Neuron (in vitro differentiated cells): ENCODE measurements around the gene PLPPR3.

Experiments
- H2AFZ ChIP-seq: one replicate; pipeline ENCODE4 v1.6.1; 2013; ENCODE audit warnings: low read depth, mild to moderate bottlenecking, inconsistent platforms, low read length, moderate library complexity
- H3K27me3 ChIP-seq: one replicate; pipeline ENCODE4 v1.6.1; 2013; ENCODE audit warnings: low read length; ENCODE audit not compliant: insufficient read depth
- H3K36me3 ChIP-seq: one replicate; pipeline ENCODE4 v1.6.1; 2013; ENCODE audit warnings: low read length; ENCODE audit not compliant: insufficient read depth
- H3K4me1 ChIP-seq: one replicate; pipeline ENCODE4 v1.6.1; 2013; ENCODE audit warnings: low read length; ENCODE audit not compliant: insufficient read depth
- H3K4me3 ChIP-seq: 2 replicates; pipeline ENCODE4 v1.5.1; 2013; ENCODE audit warnings: mild to moderate bottlenecking, low read length, moderate library complexity
- H3K9me3 ChIP-seq: one replicate; pipeline ENCODE4 v1.6.1; 2013; ENCODE audit warnings: low read length

Gene PLPPR3, protein sequence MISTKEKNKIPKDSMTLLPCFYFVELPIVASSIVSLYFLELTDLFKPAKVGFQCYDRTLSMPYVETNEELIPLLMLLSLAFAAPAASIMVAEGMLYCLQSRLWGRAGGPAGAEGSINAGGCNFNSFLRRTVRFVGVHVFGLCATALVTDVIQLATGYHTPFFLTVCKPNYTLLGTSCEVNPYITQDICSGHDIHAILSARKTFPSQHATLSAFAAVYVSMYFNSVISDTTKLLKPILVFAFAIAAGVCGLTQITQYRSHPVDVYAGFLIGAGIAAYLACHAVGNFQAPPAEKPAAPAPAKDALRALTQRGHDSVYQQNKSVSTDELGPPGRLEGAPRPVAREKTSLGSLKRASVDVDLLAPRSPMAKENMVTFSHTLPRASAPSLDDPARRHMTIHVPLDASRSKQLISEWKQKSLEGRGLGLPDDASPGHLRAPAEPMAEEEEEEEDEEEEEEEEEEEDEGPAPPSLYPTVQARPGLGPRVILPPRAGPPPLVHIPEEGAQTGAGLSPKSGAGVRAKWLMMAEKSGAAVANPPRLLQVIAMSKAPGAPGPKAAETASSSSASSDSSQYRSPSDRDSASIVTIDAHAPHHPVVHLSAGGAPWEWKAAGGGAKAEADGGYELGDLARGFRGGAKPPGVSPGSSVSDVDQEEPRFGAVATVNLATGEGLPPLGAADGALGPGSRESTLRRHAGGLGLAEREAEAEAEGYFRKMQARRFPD

GRCh38 chr19:821825-822503 lies at the start of gene PLPPR3:
Gene PLPPR3 (minus strand): TSS chr19:821955. CDS start chr19:821559, 396 bp downstream.
- Histone ChIP-seq H3K27me3 (no peaks in the 10 kb centered on the region), H2AFZ (no peak within 1 kb of the TSS), H3K36me3 (peaks cover 5% of the 10 kb centered on the region), H3K4me3 (peak within 1 kb of the TSS; percentile 58), H3K4me1 (peaks cover 6% of the 10 kb centered on the region), H3K9me3 (no peaks in the 10 kb centered on the region)

DNA sequence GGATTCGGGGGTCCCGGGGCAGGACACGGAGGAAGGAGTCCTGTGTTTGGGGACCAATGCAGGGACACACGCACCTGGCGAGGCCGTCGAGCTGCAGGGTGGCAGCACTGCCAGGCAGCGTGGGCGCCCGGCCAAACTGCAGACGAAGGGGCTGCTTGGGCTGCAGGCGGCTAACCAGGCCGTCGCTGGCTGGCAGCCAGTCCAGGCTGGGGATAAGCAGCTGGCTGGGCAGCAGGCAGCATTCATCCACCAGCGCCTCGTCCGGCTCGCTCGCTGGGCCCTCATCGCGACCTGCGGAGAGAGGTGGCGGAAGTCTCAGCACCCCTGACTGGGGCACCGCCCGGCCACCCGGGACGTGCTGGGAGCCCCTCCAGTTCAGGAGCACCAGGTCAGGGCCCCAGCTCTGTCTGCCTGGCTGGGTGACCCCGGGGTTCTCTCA lies 49.2 kb upstream of the PLPPR3 start:
- Histone ChIP-seq H3K9me3 (peaks cover 4% of the 10 kb centered on the region), H3K4me1 (no peaks in the 10 kb centered on the region), H3K36me3 (peaks cover 64% of the 10 kb centered on the region), H2AFZ (no peak overlapping the region), H3K27me3 (no peaks in the 10 kb centered on the region), H3K4me3 (no peak overlapping the region)

DNA sequence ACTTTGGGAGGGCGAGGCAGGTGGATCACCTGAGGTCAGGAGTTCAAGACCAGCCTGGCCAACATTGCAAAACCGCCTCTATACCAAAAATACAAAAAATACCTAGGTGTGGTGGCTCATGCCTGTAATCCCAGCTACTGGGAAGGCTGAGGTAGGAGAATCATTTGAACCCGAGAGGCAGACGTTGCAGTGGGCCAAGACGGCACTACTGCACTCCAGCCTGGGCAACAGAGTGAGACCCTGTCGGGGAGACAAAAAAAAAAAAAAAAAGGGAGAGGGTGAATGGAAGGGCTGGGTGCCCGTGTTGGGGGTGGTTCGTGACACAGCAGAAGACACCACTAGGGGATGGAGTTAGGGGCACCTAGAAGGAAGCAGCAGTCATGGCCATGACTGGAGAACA lies 48.6 kb upstream of the PLPPR3 start:
- H3K4me1 ChIP-seq: no peaks in the 10 kb centered on the region
- peaks cover 58% of the 10 kb centered on the region for H3K36me3 ChIP-seq
- H2AFZ ChIP-seq: no peak overlapping the region
- H3K9me3 ChIP-seq: peaks cover 4% of the 10 kb centered on the region
- no peak overlapping the region for H3K4me3 ChIP-seq
- no peaks in the 10 kb centered on the region for H3K27me3 ChIP-seq

- Histone ChIP-seq H3K27me3 (no peaks in the 10 kb centered on the region), H3K36me3 (peaks cover 53% of the 10 kb centered on the region), H3K4me3 (no peak overlapping the region), H3K4me1 (no peaks in the 10 kb centered on the region), H3K9me3 (peaks cover 4% of the 10 kb centered on the region), H2AFZ (no peak overlapping the region)
Observed at GRCh38 chr19:869245-870177, 47.8 kb upstream of the PLPPR3 start.

DNA sequence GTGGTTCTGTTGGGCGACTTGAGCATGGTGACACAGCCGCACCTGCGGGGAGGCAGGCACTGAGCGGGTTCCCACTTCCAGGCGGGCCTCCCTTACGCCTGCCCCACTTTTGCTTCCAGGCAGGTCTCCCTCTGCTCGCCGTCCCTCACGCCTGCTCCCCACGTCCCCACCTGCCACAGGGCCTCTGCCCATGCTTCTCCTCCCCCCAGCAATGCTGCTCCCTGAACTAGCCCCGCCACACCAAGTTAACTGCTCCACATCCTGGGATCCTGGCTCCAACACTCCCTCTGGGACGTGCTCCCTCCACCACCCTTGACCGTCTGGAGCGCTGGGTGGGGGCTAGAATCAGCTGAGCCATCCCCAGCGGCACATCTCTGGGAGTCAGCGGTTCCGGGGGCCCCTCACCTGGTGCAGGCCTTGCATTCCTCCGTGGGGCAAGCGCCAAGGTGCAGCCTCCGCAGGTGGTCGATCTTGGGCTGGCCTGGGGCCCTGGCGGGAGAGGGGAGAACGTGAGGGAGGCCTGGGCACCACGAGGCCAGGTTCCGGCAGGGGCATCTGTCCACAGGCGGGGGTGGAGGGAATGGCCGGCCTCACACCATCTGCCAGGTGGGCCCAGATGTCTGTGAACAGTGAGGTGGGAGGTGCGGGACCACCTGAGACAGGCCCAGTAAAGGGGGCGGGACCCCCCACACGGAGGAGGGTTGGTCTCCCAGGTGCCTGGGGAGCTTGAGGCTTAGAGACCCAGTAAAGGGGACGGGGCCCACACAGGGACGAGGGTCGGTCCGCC lies 46.9 kb upstream of the PLPPR3 start:
- Histone ChIP-seq H3K36me3 (peaks cover 48% of the 10 kb centered on the region), H3K9me3 (peaks cover 4% of the 10 kb centered on the region), H3K4me1 (no peaks in the 10 kb centered on the region), H3K4me3 (no peak overlapping the region), H2AFZ (no peak overlapping the region), H3K27me3 (no peaks in the 10 kb centered on the region)

- Histone ChIP-seq H3K27me3 (no peaks in the 10 kb centered on the region), H3K4me3 (no peak overlapping the region), H3K36me3 (peaks cover 44% of the 10 kb centered on the region), H3K9me3 (peaks cover 4% of the 10 kb centered on the region), H2AFZ (no peak overlapping the region), H3K4me1 (no peaks in the 10 kb centered on the region)
Observed at GRCh38 chr19:867855-868457, 46.2 kb upstream of the PLPPR3 start.

- Histone ChIP-seq H3K9me3 (peaks cover 4% of the 10 kb centered on the region), H3K27me3 (no peaks in the 10 kb centered on the region), H3K4me3 (no peak overlapping the region), H2AFZ (no peak overlapping the region), H3K36me3 (peaks cover 43% of the 10 kb centered on the region), H3K4me1 (no peaks in the 10 kb centered on the region)
Observed at GRCh38 chr19:867301-867793, 45.6 kb upstream of the PLPPR3 start.

GRCh38 chr19:866769-867300 lies 45.1 kb upstream of the PLPPR3 start:
- no peak overlapping the region for H3K4me3 ChIP-seq
- H3K4me1 ChIP-seq: no peaks in the 10 kb centered on the region
- peaks cover 4% of the 10 kb centered on the region for H3K9me3 ChIP-seq
- no peaks in the 10 kb centered on the region for H3K27me3 ChIP-seq
- peaks cover 41% of the 10 kb centered on the region for H3K36me3 ChIP-seq
- H2AFZ ChIP-seq: no peak overlapping the region

- Histone ChIP-seq H3K36me3 (peaks cover 13% of the 10 kb centered on the region), H3K4me3 (no peak overlapping the region), H2AFZ (no peak overlapping the region), H3K4me1 (peaks cover 2% of the 10 kb centered on the region), H3K27me3 (peaks cover 2% of the 10 kb centered on the region), H3K9me3 (peaks cover 1% of the 10 kb centered on the region)
Observed at GRCh38 chr19:863315-863620, 41.5 kb upstream of the PLPPR3 start.

- Histone ChIP-seq H3K36me3 (peaks cover 7% of the 10 kb centered on the region), H3K27me3 (peaks cover 2% of the 10 kb centered on the region), H3K4me1 (peaks cover 2% of the 10 kb centered on the region), H2AFZ (no peak overlapping the region), H3K4me3 (no peak overlapping the region), H3K9me3 (no peaks in the 10 kb centered on the region)
Observed at GRCh38 chr19:862581-863314, 41.0 kb upstream of the PLPPR3 start.
